Activated CD4-positive, alpha-beta memory T cell treated with anti-CD3 and anti-CD28 coated beads for 36 hours (primary cell): ENCODE data around the gene SLC16A10. TPM values are rescaled to one million over a fixed set of nuclear protein-coding genes. Genes with fewer than 3 reads are reported as not detected.
"Not testable (repeated sequence)": the region's sequence is repeated elsewhere in the genome, so short reads cannot be mapped to it uniquely, and the experiment has no call there.

Experiments used
- CTCF ChIA-PET: fragments of 350-600 bp; sonication (Branson Sonifier 250); formaldehyde crosslinking; loops from one replicate; lab custom pipeline; 2021; ENCODE audit warnings: antibody characterized with exemption, inconsistent platforms; lab: Charles Lee
- POLR2A ChIA-PET: fragments of 350-600 bp; sonication (Branson Sonifier 250); formaldehyde crosslinking; loops from one replicate; lab custom pipeline; 2021; ENCODE audit warnings: antibody characterized with exemption; lab: Charles Lee
- DNase-seq: peaks from one replicate; pipeline ENCODE4 v3.0.0-alpha.2; 2020
- H3K27ac Mint-ChIP-seq: one replicate; pipeline ENCODE4 v1.8.0; 2021; ENCODE audit warnings: mixed read lengths
- H3K27me3 Mint-ChIP-seq: one replicate; pipeline ENCODE4 v1.8.0; 2021; ENCODE audit warnings: mixed read lengths
- H3K36me3 Mint-ChIP-seq: one replicate; pipeline ENCODE4 v1.8.0; 2021; ENCODE audit warnings: mixed read lengths
- H3K4me1 Mint-ChIP-seq: one replicate; pipeline ENCODE4 v1.8.0; 2021; ENCODE audit warnings: low read depth, mixed read lengths
- H3K4me3 Mint-ChIP-seq: one replicate; pipeline ENCODE4 v1.8.0; 2021; ENCODE audit warnings: mild to moderate bottlenecking, mixed read lengths
- H3K9me3 Mint-ChIP-seq: one replicate; pipeline ENCODE4 v1.8.0; 2021; ENCODE audit warnings: mixed read lengths
- intact Hi-C: fragments of 100-400 bp; cut with micrococcal nuclease; formaldehyde crosslinking; loops from one replicate; pipeline ENCODE4 v1.15.1; 2023
- total RNA-seq, 2 experiments: library from RNA; stranded (reverse); gene quantifications; one replicate each; pipeline ENCODE4 v1.2.3, GENCODE V29; 2021

The SLC16A10 gene
- total RNA-seq, 2 experiments from 2014 or later = 3.4 to 3.6 TPM

GRCh38 chr6:111192911-111193555, 105.7 kb downstream of the SLC16A10 start:
- Mint-ChIP-seq H3K27me3 (no peaks in the 10 kb centered on the region), H3K36me3 (peaks cover 3% of the 10 kb centered on the region), H3K4me1 (no peaks in the 10 kb centered on the region), H3K4me3 (no peak overlapping the region), H3K27ac (no peak overlapping the region), H3K9me3 (peaks cover 3% of the 10 kb centered on the region)
- intact Hi-C loops = no loop called here
- DNase-seq = no peak
- ChIA-PET POLR2A (no interaction called here), CTCF (no interaction called here)

DNA sequence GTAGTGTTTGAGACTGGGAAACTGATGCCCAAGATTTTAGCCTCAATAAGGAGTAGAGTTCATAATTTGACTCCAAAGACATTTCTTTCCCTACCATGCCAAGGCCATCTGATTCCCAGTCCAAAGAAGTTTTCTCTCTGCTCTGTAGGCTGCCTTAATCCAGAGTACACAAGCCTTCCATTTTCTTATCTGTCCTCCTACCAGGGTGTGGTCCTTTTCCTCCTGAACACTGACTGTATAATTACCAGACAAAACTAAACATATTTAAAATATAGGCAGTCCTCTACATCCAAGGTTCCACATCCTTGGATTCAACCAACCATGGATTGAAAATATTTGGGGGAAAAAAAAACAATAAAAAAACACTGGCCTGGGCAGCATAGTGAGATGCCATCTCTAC, 108.4 kb downstream of the SLC16A10 start:
- intact Hi-C loops = no loop called here
- Mint-ChIP-seq H3K27me3 (no peaks in the 10 kb centered on the region), H3K4me1 (peaks cover 2% of the 10 kb centered on the region), H3K27ac (no peak overlapping the region), H3K4me3 (no peak overlapping the region), H3K9me3 (peaks cover 3% of the 10 kb centered on the region), H3K36me3 (peaks cover 3% of the 10 kb centered on the region)
- POLR2A ChIA-PET = no interaction called here
- DNase-seq = no peak
- CTCF ChIA-PET = interaction anchor here (1.4 kb wide), 1 partner anchor 138 kb away, joined by 3 read pairs; no protein-coding TSS in a partner anchor

DNA sequence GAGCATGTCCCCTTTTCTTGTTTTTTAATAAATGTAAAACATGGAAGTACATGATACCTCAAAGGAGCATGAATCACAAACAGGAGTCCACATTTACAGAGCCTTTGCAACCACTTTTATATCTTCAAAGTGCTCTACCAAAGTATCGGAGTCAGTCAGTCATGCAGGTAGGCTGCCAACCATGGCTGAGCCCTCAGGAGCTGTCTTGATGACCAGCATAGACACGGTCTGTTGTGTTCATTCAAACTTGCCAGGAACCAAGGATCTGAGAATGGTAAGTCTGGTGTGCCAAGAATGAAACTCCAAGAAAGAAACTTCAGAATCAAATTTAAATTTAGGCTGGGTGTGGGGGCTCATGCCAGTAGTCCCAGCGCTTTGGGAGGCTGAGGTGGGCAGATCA, 111.5 kb downstream of the SLC16A10 start:
- CTCF ChIA-PET = interaction anchor here (2.0 kb wide), 1 partner anchor 10 kb away, joined by 5 read pairs; no protein-coding TSS in a partner anchor
- Mint-ChIP-seq H3K27me3 (no peaks in the 10 kb centered on the region), H3K9me3 (no peaks in the 10 kb centered on the region), H3K27ac (no peak overlapping the region), H3K36me3 (no peaks in the 10 kb centered on the region), H3K4me1 (peaks cover 2% of the 10 kb centered on the region), H3K4me3 (no peak overlapping the region)
- POLR2A ChIA-PET = no interaction called here
- no peak for DNase-seq
- intact Hi-C loops = no loop called here

DNA sequence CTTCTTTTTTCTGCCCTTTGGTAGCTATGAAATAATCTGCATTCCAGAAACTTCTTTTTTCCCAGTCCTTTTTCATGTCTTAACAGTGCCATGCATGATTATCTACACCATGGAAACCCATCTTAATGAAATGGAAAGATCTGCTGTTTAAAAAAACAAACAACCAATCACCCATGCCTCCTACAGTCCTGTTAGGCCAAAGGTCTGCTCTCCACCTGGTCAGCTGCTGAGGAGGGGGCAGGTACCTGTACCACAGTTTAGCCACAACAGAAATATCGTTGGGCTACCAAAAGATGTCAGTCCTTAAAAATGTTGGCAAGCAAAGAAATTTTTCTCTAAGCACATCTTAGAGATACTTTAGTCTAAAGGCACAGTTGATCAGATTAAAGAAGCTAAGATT, 112.6 kb downstream of the SLC16A10 start:
- no peak for DNase-seq
- no peaks in the 10 kb centered on the region for H3K9me3 Mint-ChIP-seq
- H3K4me1 Mint-ChIP-seq = peaks cover 2% of the 10 kb centered on the region
- H3K36me3 Mint-ChIP-seq = no peaks in the 10 kb centered on the region
- H3K4me3 Mint-ChIP-seq = no peak overlapping the region
- CTCF ChIA-PET = interaction anchor here (0.9 to 1.8 kb wide), 2 partner anchors 10 to 13 kb away, joined by 4 to 10 read pairs; no protein-coding TSS in a partner anchor
- H3K27me3 Mint-ChIP-seq = no peaks in the 10 kb centered on the region
- H3K27ac Mint-ChIP-seq = no peak overlapping the region
- intact Hi-C loops = no loop called here
- POLR2A ChIA-PET = no interaction called here

DNA sequence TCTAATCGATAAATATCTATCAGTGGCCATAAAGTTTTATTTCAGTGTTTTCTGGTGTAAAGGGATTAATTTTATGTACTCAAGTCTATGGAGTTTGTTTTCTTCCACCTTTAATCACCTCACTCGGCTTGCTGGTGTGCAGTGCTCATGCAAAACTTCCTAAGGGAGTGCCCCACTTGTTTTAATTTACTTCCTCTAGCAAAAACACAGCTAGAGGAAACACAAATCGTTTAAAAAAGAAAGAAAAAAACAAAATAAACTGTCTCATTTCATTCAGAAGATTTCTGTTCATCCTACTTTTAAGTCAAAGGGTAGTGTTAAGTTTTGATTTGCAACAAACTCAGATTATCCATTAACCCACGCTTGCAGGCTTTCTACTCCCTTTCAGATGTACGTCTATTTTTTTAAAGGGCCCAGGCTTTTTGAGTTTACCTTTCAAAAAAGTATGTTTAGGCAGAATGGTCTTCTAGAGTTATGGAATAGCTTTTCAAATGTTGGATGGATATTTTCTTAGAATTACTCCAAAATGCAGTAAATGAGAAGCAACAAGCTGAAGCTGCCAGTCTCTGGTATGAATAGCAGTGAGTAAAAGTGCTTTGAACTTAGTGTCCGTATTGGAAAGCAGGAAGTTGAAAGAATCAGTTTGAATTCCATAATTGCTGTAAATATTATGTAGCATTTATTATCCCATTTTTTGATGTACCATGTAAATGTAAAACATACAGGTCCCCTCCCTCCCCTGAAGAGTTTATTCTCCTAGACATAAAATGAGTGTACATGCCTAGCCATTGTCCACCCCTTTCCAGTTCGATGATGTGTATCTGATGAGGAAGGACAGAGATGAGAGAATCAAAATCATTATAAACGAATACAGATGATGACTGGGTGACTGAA, 113.3 kb downstream of the SLC16A10 start:
- Mint-ChIP-seq H3K4me3 (no peak overlapping the region), H3K36me3 (no peaks in the 10 kb centered on the region), H3K9me3 (no peaks in the 10 kb centered on the region), H3K27ac (no peak overlapping the region), H3K27me3 (no peaks in the 10 kb centered on the region), H3K4me1 (peaks cover 2% of the 10 kb centered on the region)
- POLR2A ChIA-PET = no interaction called here
- DNase-seq = no peak
- intact Hi-C loops = no loop called here
- CTCF ChIA-PET = interaction anchor here (0.9 to 1.8 kb wide), 3 partner anchors 9 to 143 kb away, joined by 4 to 10 read pairs (median 4); no protein-coding TSS in a partner anchor

GRCh38 chr6:111201244-111201554, 113.9 kb downstream of the SLC16A10 start:
- intact Hi-C loops = no loop called here
- ChIA-PET POLR2A (interaction anchor here (0.6 kb wide), 1 partner anchor 14 kb away, joined by 3 read pairs; no protein-coding TSS in a partner anchor), CTCF (interaction anchor here (1.1 to 1.8 kb wide), 3 partner anchors 8 to 143 kb away, joined by 4 to 10 read pairs (median 5); no protein-coding TSS in a partner anchor)

DNA sequence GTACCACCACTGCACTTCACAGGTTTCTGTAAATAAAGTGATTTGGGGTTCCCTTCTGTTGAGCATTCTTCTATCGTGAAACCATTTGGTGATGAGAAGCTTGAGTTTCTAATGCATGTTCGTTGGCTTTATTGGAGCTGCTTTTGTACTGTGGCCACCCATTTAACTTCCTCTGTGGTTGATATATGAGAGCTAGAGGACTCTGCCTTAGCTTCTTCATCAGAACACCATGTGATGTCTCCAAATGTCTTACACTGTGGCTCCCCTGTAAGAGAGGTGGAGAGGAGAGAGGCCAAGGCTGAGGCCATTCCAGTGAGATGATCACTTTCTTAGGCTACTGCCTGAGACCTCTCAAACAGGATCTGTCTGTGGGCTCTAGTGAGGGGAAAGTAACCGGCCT, 114.5 kb downstream of the SLC16A10 start:
- intact Hi-C loops = no loop called here
- H3K4me1 Mint-ChIP-seq = peaks cover 2% of the 10 kb centered on the region
- H3K4me3 Mint-ChIP-seq = no peak overlapping the region
- no peak for DNase-seq
- ChIA-PET POLR2A (interaction anchor here (0.6 kb wide), 1 partner anchor 13 kb away, joined by 3 read pairs; no protein-coding TSS in a partner anchor), CTCF (interaction anchor here (1.1 to 1.3 kb wide), 2 partner anchors 9 to 144 kb away, joined by 4 to 5 read pairs; no protein-coding TSS in a partner anchor)
- H3K36me3 Mint-ChIP-seq = no peaks in the 10 kb centered on the region
- no peaks in the 10 kb centered on the region for H3K9me3 Mint-ChIP-seq
- H3K27ac Mint-ChIP-seq = no peak overlapping the region
- no peaks in the 10 kb centered on the region for H3K27me3 Mint-ChIP-seq

More at GRCh38 chr6:111201244-111201554, 113.9 kb downstream of the SLC16A10 start:
- no peaks in the 10 kb centered on the region for H3K36me3 Mint-ChIP-seq
- H3K4me3 Mint-ChIP-seq = no peak overlapping the region
- H3K27ac Mint-ChIP-seq = no peak overlapping the region
- H3K27me3 Mint-ChIP-seq = no peaks in the 10 kb centered on the region
- no peak for DNase-seq
- H3K9me3 Mint-ChIP-seq = no peaks in the 10 kb centered on the region
- peaks cover 2% of the 10 kb centered on the region for H3K4me1 Mint-ChIP-seq

GRCh38 chr6:111203539-111203938, 116.2 kb downstream of the SLC16A10 start:
- POLR2A ChIA-PET, H3K36me3 Mint-ChIP-seq, H3K27me3 Mint-ChIP-seq, CTCF ChIA-PET, H3K9me3 Mint-ChIP-seq, H3K4me1 Mint-ChIP-seq, intact Hi-C loops, DNase-seq, H3K4me3 Mint-ChIP-seq, H3K27ac Mint-ChIP-seq: not testable (repeated sequence)

DNA sequence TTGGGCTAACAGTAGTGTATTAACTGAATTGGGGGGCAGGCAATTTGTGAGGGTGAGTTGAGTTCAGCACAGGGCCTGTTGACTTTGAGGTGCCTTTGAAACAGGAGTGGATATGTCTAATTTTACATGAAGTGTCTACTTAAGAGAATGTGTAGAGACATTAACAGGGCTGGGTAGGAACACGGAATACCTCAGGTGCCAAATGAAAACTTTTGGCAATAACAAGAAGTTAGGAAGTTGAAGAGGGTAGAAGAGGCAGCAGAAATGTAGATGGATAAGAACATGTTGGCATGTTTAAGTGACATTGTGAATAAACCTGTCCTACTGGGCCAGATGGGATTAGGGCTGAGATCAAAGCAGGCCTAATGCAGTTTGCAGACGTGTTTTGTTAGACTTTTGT, 117.0 kb downstream of the SLC16A10 start:
- DNase-seq = no peak
- POLR2A ChIA-PET = no interaction called here
- CTCF ChIA-PET = no interaction called here
- intact Hi-C loops = no loop called here
- Mint-ChIP-seq H3K27me3 (no peaks in the 10 kb centered on the region), H3K4me3 (no peak overlapping the region), H3K4me1 (peaks cover 2% of the 10 kb centered on the region), H3K27ac (no peak overlapping the region), H3K9me3 (no peaks in the 10 kb centered on the region), H3K36me3 (no peaks in the 10 kb centered on the region)

DNA sequence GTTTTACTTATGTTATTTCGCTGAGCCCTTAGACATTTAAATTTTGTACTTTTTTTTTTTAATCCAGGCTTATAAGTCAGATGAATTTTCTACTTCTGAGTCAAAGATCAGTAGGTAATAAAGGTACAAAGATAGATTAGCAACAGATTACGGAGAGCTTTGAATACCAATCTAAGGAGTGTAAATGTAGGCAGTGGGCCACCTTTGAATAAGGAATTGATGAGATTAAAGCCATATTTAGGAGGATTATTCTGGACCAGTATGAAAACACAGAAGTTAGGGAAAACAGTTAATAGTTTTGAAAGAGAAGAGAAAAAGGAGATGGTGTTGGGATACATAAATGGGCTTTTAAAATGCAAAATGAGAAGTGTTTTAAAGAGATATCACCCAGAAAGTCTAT, 117.6 kb downstream of the SLC16A10 start:
- Mint-ChIP-seq H3K27ac (no peak overlapping the region), H3K4me1 (peaks cover under 1% of the 10 kb centered on the region), H3K9me3 (no peaks in the 10 kb centered on the region), H3K4me3 (no peak overlapping the region), H3K36me3 (no peaks in the 10 kb centered on the region), H3K27me3 (no peaks in the 10 kb centered on the region)
- intact Hi-C loops = no loop called here
- DNase-seq = no peak
- POLR2A ChIA-PET = no interaction called here
- CTCF ChIA-PET = interaction anchor here (1.1 kb wide), 1 partner anchor 147 kb away, joined by 4 read pairs; no protein-coding TSS in a partner anchor

DNA sequence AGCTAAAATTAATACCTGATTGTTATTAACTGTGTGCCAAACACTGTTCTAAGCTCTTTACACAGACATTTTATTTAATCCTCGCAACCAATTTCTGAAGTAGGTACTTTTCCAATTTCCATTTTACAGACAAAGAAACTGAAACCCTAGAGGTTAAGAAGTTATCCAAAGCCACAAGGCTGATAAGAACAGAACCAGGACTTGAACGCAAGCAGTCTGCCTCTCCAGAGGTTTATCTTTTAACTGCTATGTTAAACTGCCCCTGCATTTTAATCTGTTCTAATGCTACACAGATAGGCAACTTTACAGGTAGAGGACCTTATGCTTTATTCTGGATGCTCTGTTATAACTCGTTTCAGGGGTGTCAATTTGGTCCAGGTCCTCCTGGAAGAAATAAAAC, 118.2 kb downstream of the SLC16A10 start:
- H3K4me1 Mint-ChIP-seq = no peaks in the 10 kb centered on the region
- H3K36me3 Mint-ChIP-seq = no peaks in the 10 kb centered on the region
- H3K27me3 Mint-ChIP-seq = no peaks in the 10 kb centered on the region
- H3K4me3 Mint-ChIP-seq = no peak overlapping the region
- intact Hi-C loops = no loop called here
- CTCF ChIA-PET = interaction anchor here (1.1 kb wide), 1 partner anchor 148 kb away, joined by 4 read pairs; no protein-coding TSS in a partner anchor
- DNase-seq = no peak
- POLR2A ChIA-PET = no interaction called here
- H3K27ac Mint-ChIP-seq = no peak overlapping the region
- no peaks in the 10 kb centered on the region for H3K9me3 Mint-ChIP-seq
